HEK293 (cell line): ENCODE results near the gene LRP10.

Source experiments
- CTCF ChIA-PET: fragments of 350-600 bp; formaldehyde crosslinking; extraction: SDS; loops from one replicate; lab custom pipeline; 2021; ENCODE audit warnings: antibody characterized with exemption; lab: Yijun Ruan, JAX
- POLR2A ChIA-PET: fragments of 300-600 bp; formaldehyde crosslinking; extraction: SDS; loops from one replicate; lab custom pipeline; 2020; ENCODE audit warnings: antibody characterized with exemption, inconsistent platforms; lab: Yijun Ruan, JAX
- H3K27ac ChIP-seq: fragments of 200-500 bp; sonication (Bioruptor generic); 2 replicates; pipeline ENCODE4 v1.5.1; 2014; ENCODE audit warnings: low read depth, low read length, control low read depth, inconsistent platforms; ENCODE audit errors: extremely low read depth
- H3K36me3 ChIP-seq, 2 experiments: fragments of 200-500 bp in 1 of 2; sonication (Bioruptor generic) in 1 of 2; 1 replicate in 1 of 2; 2 replicates in 1 of 2; pipeline ENCODE4 v1.5.1; 2014 to 2017; ENCODE audit warnings: inconsistent platforms in 2 of 2, low read length in 2 of 2; ENCODE audit not compliant: control insufficient read depth in 2 of 2, insufficient read depth in 1 of 2
- H3K4me1 ChIP-seq: fragments of 200-500 bp; sonication (Bioruptor generic); 2 replicates; pipeline ENCODE4 v1.5.1; 2014; ENCODE audit warnings: mild to moderate bottlenecking, low read length, inconsistent platforms; ENCODE audit not compliant: control insufficient read depth, insufficient read depth
- H3K4me3 ChIP-seq: 2 replicates; pipeline ENCODE4 v1.5.1; 2011; ENCODE audit warnings: low read depth, mild to moderate bottlenecking, control low read depth, low read length, moderate library complexity
- H3K9me3 ChIP-seq: fragments of 200-500 bp; sonication (Bioruptor generic); 2 replicates; pipeline ENCODE4 v1.5.1; 2014; ENCODE audit warnings: low read depth, low read length, inconsistent platforms; ENCODE audit not compliant: control insufficient read depth, insufficient read depth
- GLI4 ChIP-seq: fragments of 450-650 bp; formaldehyde crosslinking; IDR thresholded peaks from 2 replicates; pipeline ENCODE4 v1.5.1; 2016; ENCODE audit warnings: missing biosample characterization, missing genetic modification characterization
- REPIN1 ChIP-seq: fragments of 450-650 bp; formaldehyde crosslinking; IDR thresholded peaks from 2 replicates; pipeline ENCODE4 v1.5.1; 2017; ENCODE audit warnings: missing biosample characterization, missing genetic modification characterization, low read depth
- REST ChIP-seq: fragments of 450-650 bp; formaldehyde crosslinking; IDR thresholded peaks from 2 replicates; pipeline ENCODE4 v1.5.1; 2016; ENCODE audit warnings: missing biosample characterization, missing genetic modification characterization
- SP3 ChIP-seq: fragments of 450-650 bp; formaldehyde crosslinking; IDR thresholded peaks from 2 replicates; pipeline ENCODE4 v1.5.1; 2016; ENCODE audit warnings: missing biosample characterization, missing genetic modification characterization
- YY2 ChIP-seq: fragments of 450-650 bp; formaldehyde crosslinking; IDR thresholded peaks from 2 replicates; pipeline ENCODE4 v1.5.1; 2016; ENCODE audit warnings: missing biosample characterization, missing genetic modification characterization
- ZNF629 ChIP-seq: fragments of 450-650 bp; formaldehyde crosslinking; IDR thresholded peaks from 2 replicates; pipeline ENCODE4 v1.5.1; 2017; ENCODE audit warnings: missing biosample characterization, missing genetic modification characterization
- ZNF677 ChIP-seq: fragments of 450-650 bp; IDR thresholded peaks from 2 replicates; pipeline ENCODE4 v1.5.0; 2018; ENCODE audit warnings: missing biosample characterization, mild to moderate bottlenecking, missing genetic modification characterization, moderate library complexity
- ZNF792 ChIP-seq: fragments of 450-650 bp; formaldehyde crosslinking; IDR thresholded peaks from 2 replicates; pipeline ENCODE4 v1.5.1; 2016; ENCODE audit warnings: missing biosample characterization, missing genetic modification characterization
- ZSCAN4 ChIP-seq: fragments of 450-650 bp; formaldehyde crosslinking; IDR thresholded peaks from 2 replicates; pipeline ENCODE4 v1.5.1; 2017; ENCODE audit warnings: missing biosample characterization, missing genetic modification characterization
- TF ChIP-seq, protein P1 (sequence below): fragments of 450-650 bp; formaldehyde crosslinking; IDR thresholded peaks from 2 replicates; pipeline ENCODE4 v1.5.1; 2016; ENCODE audit warnings: missing biosample characterization, missing genetic modification characterization, low read depth
- TF ChIP-seq, protein P2 (sequence below): fragments of 450-650 bp; formaldehyde crosslinking; IDR thresholded peaks from 2 replicates; pipeline ENCODE4 v1.5.1; 2016; ENCODE audit warnings: missing biosample characterization, missing genetic modification characterization

The LRP10 gene

DNA sequence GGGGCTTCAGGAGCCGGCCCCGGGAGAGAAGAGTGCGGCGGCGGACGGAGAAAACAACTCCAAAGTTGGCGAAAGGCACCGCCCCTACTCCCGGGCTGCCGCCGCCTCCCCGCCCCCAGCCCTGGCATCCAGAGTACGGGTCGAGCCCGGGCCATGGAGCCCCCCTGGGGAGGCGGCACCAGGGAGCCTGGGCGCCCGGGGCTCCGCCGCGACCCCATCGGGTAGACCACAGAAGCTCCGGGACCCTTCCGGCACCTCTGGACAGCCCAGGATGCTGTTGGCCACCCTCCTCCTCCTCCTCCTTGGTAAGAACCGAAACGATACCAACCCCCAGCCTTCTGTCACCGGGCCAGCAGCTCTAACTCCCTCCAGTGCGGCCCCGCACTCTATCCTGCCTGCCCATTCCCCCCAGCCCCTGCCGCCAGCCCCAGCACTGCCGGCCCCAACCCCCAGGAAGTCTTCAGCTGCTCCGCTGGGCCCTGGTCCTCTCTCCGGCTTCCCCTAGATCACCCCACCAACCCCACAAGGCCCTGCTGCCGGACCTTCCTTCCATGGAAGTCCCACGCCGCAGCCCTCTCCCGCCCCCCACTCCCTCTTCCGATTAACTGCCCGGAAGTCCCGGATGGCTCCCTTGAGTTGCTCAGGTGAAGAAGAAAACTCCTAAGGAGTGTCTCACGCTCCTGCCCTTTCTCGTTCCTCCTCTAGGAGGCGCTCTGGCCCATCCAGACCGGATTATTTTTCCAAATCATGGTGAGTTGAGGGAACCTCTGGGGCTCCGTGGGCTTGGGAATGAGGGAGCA is 693 bp downstream of the LRP10 start (continued):
- TF ChIP-seq, protein P1, sequence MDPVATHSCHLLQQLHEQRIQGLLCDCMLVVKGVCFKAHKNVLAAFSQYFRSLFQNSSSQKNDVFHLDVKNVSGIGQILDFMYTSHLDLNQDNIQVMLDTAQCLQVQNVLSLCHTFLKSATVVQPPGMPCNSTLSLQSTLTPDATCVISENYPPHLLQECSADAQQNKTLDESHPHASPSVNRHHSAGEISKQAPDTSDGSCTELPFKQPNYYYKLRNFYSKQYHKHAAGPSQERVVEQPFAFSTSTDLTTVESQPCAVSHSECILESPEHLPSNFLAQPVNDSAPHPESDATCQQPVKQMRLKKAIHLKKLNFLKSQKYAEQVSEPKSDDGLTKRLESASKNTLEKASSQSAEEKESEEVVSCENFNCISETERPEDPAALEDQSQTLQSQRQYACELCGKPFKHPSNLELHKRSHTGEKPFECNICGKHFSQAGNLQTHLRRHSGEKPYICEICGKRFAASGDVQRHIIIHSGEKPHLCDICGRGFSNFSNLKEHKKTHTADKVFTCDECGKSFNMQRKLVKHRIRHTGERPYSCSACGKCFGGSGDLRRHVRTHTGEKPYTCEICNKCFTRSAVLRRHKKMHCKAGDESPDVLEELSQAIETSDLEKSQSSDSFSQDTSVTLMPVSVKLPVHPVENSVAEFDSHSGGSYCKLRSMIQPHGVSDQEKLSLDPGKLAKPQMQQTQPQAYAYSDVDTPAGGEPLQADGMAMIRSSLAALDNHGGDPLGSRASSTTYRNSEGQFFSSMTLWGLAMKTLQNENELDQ (tag by site-specific recombination) = no peak
- no peak for TF ChIP-seq REPIN1 (tag by site-specific recombination)

DNA sequence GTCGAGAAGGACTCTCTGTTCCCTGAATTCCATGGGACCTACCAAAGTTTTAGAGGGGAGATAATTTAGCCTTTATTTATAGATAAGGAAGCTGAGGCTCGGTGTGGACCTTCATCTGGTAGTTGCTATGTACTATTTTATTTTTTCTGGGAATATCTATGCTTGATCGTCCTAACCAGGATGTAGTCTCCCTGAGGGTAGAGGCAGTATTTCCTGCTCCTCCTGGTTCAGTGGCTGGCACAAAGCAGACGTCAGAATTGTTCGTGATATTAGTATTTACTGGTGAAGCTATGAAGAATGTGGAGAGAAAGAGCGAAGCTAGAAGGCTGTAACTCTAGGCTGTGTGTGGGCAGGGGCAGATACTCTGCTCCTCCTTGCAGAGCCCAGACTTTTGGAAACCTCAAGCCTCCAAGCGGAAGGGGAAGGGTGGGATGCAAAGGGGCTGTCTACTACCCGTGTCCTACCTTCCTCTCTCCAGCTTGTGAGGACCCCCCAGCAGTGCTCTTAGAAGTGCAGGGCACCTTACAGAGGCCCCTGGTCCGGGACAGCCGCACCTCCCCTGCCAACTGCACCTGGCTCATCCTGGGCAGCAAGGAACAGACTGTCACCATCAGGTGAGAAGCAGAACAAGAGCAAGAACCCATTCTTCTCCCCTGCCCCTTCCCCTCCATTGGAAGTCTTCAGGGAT is 1.4 kb downstream of the LRP10 start:
- ChIA-PET CTCF (interaction anchor here (0.6 to 4.5 kb wide), 30 partner anchors 9 to 977 kb away, joined by 3 to 55 read pairs (median 3); partner anchors contain the start of genes AJUBA, DAD1, OXA1L and REM2), POLR2A (interaction anchor here (0.6 kb wide), 2 partner anchors 29 to 48 kb away, joined by 3 to 4 read pairs; no protein-coding TSS in a partner anchor)
- Histone ChIP-seq H3K4me3 (peak overlapping the region; percentile 74), H3K9me3 (no peaks in the 10 kb centered on the region), H3K27ac (peak overlapping the region; percentile 87; the same call in 1 of the 2 replicates), H3K36me3 (peaks cover 0 to 42% of the 10 kb centered on the region in 2 experiments; a peak in 1 of 3 replicates), H3K4me1 (peaks cover 9% of the 10 kb centered on the region)
- no peak for TF ChIP-seq GLI4 (tag by site-specific recombination)
- TF ChIP-seq ZNF792 (tag by site-specific recombination) = no peak
- TF ChIP-seq, protein P2, sequence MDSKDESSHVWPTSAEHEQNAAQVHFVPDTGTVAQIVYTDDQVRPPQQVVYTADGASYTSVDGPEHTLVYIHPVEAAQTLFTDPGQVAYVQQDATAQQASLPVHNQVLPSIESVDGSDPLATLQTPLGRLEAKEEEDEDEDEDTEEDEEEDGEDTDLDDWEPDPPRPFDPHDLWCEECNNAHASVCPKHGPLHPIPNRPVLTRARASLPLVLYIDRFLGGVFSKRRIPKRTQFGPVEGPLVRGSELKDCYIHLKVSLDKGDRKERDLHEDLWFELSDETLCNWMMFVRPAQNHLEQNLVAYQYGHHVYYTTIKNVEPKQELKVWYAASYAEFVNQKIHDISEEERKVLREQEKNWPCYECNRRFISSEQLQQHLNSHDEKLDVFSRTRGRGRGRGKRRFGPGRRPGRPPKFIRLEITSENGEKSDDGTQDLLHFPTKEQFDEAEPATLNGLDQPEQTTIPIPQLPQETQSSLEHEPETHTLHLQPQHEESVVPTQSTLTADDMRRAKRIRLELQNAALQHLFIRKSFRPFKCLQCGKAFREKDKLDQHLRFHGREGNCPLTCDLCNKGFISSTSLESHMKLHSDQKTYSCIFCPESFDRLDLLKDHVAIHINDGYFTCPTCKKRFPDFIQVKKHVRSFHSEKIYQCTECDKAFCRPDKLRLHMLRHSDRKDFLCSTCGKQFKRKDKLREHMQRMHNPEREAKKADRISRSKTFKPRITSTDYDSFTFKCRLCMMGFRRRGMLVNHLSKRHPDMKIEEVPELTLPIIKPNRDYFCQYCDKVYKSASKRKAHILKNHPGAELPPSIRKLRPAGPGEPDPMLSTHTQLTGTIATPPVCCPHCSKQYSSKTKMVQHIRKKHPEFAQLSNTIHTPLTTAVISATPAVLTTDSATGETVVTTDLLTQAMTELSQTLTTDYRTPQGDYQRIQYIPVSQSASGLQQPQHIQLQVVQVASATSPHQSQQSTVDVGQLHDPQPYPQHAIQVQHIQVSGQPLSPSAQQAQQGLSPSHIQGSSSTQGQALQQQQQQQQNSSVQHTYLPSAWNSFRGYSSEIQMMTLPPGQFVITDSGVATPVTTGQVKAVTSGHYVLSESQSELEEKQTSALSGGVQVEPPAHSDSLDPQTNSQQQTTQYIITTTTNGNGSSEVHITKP (tag by site-specific recombination) = peak; percentile 86
- TF ChIP-seq ZNF629 = no peak

GRCh38 chr14:22875003-22875747 is 3.6 kb downstream of the LRP10 start:
- H3K4me3 ChIP-seq = no peak overlapping the region
- H3K36me3 ChIP-seq = peaks cover 0 to 57% of the 10 kb centered on the region in 2 experiments; a peak in 2 of 3 replicates
- H3K27ac ChIP-seq = no peak overlapping the region
- H3K9me3 ChIP-seq = no peaks in the 10 kb centered on the region
- CTCF ChIA-PET = interaction anchor here (1.1 kb wide), 2 partner anchors 9 to 25 kb away, joined by 3 to 4 read pairs; no protein-coding TSS in a partner anchor
- peaks cover 9% of the 10 kb centered on the region for H3K4me1 ChIP-seq
- TF ChIP-seq ZNF677 (tag by site-specific recombination) = no peak
- peak; percentile 90 for TF ChIP-seq REST (tag by site-specific recombination)
- TF ChIP-seq SP3 = no peak
- no peak for TF ChIP-seq ZSCAN4
- no peak for TF ChIP-seq YY2 (tag by site-specific recombination)
- POLR2A ChIA-PET = no interaction called here
